ELF-1 (cell line): ENCODE data around the gene PHF11.
"Not testable (repeated sequence)": the region's sequence is repeated elsewhere in the genome, so short reads cannot be mapped to it uniquely, and the experiment has no call there.

ENCODE experiments used
- DNase-seq: peaks from one replicate; pipeline ENCODE4 v3.0.0-alpha.2; 2016; ENCODE audit warnings: low read depth, low spot score

The PHF11 gene

DNA sequence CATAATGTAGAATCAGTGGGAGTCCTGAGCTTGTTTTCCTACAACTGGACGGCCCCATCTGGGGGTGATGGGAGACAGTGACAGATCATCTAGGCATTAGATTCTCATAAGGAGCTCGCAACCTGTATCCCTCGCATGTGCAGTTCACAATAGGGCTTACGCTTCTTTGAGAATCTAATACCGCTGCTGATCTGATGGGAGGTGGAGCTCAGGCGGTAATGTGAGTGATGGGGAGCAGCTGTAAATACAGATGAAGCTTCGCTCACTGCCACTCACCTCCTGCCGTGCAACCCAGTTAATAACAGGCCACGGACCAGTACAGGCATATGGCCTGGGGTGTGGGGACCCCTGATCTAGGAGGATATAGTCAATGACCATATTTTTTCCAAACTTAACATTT, 50.8 kb downstream of the PHF11 start:
- no peak for DNase-seq

DNA sequence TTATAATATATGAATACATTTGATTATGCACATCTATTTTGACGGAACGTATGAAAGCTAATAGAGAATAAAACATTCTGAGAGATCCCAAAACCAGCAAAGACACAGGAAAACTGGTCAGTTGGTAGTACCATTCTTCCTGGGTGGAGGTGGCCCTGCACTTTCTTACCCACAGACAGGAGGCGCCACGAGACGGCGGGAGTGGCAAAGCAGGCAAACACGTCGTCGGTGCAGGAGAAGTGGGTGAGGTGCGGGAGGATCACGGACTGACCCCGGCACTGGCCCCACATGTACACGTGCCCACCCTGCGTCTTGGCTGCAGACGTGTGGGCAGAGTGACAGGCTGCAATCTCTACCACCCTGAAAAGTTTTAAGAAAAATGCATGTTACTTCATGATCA, 53.5 kb downstream of the PHF11 start:
- DNase-seq, result peak; percentile 6

DNA sequence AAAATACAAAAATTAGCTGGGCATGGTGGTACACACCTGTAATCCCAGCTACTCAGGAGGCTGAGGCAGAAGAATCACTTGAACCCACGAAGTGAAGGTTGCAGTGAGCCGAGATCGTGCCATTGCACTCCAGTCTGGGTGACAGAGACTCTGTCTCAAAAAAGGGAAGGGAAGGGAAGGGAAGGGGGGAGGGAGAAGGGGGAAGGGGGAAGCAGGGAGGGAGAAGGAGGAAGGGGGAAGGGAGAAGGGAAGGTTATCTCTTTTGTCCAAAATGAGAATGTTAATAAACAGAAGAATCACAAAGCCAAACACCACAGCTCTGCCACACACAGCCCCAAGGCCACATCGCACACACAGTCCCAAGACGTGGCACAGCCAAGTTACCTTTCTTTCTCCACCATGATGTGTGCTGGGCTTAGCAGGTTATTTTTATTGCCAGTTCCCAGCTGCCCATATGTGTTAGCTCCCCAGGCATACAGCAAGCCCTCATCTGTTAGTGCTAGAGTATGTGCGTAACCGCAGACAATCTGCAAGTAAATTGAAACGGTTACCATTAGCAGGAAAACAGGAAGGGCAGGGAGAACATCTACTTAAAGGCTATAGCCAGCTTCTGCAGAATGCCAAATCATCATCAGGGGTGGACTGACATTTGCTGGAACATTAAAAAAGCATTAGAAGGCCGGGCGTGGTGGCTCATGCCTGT, 55.3 kb downstream of the PHF11 start:
- no peak for DNase-seq

DNA sequence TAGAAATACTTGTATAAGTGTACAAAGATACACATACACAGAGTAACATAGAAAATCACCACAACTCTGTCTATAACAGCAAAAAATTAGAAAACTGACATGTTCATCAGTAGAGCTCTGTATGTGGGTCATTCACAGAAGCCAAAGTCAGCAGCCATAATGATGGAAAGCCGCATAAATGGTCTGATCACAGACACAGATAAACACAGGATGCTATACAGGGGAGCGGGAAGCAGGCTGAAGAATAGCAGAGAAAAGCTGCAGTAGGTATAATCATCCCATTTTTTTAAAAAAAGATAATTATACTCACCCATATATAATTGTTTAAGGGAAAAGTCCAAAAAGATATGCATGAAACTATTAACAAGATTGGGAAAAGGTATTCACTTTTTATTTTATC, 58.1 kb downstream of the PHF11 start:
- no peak for DNase-seq

DNA sequence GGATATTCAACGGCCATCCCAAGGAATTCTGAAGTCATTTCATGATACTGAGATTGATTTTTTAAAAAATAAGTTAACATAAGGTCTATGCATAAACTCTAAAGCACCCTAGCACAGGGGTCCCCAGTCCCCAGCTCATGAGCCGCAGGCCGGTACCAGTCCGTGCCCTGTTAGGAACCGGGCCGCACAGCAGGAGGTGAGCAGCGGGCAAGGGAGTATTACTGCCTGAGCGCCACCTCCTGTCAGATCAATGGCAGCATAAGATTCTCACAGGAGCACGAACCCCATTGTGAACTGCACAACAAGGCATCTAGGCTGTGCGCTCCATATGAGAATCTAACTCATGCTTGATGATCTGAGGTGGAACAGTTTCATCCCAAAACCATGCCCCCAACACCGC, 58.6 kb downstream of the PHF11 start:
- DNase-seq, result no peak

DNA sequence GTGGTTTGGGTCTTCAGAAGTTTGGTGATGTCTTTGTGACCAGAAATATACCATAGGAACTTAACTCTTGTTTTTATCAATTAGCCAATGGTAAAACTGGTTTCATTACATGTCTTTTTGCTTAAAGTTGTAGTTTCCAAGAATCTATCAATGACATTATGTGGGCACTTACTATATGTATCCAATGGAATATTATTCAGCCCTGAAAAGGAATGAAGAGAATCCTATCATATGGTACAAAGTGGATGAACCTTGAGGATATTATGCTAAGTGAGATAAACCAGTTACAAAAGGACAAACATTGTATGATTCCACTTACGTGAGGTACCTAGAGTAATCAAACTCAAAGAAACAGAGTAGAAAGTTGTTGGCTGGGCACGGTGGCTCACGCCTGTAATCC, 63.3 kb downstream of the PHF11 start:
- no peak for DNase-seq

DNA sequence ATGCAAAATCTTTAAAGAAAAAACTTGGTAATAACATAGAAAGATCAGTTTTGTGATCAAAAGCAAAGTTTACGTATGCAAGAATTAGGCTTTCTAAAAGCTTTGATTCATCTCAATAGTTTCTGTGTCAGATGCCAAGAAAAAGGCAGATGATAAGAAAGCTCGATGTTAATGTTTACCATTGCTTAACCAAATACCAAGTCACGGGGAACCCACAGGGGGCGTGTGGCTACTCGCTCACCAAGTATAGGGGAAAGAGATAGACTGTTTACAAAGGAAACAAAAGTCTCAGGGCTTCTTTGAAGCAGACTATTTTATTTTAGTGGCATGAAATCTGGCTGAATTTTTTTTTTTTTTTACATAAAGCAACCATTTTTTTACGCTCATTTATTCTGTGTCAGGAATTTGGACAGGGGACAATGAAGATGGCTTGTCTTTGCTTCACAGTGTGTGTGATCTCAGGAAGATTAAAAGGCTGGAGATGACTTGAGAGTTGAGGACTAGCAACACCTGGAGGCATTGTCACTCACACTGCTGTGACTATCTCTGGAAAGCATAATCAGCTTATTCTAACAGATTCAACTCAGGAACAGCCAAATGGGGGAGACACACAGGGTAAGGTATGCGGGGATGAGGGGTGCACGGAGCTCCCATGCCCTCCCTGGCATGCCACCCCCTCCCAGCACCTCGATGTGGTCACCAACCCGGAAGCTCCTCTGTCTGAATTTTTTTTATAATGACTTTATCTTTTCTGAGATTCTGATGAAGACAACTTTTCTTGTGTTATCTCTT, 64.7 kb downstream of the PHF11 start:
- peak; percentile 13 for DNase-seq

DNA sequence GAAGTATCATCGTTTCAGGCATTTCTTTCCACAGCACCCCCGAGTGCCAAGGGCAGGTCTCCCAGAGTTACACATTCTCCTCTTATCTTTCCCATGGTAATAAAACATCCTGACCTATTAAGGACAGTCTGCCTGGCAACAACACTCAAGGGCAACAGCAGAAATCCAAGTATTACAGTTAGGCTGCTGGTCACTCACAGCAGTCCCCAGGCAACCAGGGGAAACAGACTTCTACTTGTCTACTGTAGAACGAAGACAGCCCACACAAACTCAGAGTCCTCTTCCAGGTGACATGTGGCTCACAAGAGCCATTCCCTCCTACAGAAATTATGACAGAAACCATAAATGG, 65.3 kb downstream of the PHF11 start:
- peak; percentile 18 for DNase-seq

DNA sequence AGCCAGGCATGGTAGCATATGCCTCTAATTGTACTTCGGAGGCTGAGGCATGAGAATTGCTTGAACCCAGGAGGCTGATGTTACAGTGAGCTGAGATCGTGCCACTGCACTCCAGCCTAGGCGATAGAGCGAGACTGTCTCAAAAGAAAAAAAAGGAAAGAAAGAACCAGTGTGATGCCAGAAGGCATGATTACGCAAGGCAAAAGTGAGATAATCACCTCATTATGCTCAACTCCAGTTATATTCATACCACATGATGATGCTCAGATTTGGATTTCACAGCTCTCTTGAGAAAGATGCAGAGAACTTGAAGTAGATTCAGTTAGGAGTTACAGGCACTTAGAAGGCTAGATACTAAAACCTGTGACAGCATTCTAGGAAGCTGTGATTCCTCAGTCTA, 67.8 kb downstream of the PHF11 start:
- no peak for DNase-seq

DNA sequence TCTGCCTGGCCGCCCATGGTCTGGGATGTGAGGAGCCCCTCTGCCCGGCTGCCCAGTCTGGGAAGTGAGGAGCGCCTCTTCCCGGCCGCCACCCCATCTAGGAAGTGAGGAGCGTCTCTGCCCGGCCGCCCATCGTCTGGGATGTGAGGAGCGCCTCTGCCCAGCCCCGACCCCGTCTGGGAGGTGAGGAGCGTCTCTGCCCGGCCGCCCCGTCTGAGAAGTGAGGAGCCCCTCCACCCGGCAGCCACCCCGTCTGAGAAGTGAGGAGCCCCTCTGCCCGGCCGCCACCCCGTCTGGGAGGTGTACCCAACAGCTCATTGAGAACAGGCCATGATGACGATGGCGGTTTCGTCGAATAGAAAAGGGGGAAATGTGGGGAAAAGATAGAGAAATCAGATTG, 69.7 kb downstream of the PHF11 start:
- DNase-seq, result not testable (repeated sequence)

DNA sequence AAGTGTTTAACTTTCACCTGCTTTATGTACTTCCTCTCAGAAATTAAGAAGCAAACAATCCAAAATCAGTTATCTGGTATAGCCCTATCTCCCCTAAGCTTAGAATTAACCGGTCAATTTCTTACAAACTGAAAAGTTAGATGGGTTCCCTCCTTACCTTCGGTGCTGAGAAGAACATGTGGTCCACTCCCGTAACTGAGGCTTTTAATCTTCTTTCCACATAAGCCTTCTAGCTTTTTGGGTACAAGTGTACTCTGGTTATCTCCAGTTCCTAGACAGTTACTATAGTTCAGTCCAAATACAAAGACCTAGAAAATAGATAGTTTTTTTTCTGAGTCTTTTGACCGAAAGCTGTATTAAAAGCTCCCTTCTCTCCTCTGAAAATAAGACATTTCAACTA, 70.7 kb downstream of the PHF11 start:
- DNase-seq, result no peak

DNA sequence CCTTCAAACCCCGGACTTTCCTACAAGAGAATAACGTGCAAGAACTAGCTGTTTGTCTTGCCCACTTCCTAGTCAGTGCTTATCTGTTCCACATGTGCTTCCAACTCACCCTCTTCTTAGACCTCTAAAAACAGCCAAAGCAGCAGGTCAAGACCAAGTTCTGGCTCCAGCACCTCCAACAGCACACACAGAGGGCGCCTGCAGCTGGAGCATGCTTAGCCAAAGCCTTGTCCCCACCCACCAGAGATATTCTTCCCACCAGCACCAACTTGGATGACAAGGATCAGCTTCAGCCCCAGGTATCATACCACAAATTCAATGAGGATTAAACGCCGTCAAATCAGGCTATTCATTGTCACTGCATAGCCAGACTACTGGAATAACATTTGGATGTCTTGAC, 71.7 kb downstream of the PHF11 start:
- DNase-seq, result no peak

DNA sequence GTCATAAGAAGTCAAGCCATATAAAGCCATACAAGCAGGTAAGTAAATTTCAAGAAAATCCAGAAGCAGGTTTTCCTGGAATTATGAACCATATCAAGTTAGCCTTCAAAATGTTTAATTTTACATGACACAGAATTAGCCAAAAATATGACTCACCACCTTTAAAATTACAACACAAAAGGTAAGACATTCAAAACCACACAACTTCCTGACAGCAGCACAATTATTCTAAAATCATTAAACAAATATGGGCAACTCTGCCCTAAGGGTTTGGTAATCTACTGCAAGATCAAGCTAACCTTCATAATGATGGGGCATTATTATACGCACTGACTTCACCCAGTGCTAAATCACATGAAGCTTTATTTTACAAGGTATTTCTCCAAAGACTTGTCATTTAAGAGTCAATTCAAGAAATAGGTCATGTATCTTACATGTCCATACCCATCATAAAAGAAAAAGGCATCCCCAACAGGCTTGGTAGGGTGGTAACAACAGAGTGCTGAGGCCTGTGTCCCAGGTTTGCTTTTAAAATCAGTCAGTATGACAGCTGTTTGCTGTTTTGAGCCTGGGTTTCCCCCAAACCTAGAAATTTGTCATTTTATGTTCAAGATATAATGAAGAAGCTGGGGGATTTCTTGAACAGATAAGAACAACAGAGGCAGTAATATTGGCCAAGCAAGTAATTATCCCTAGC, 74.4 kb downstream of the PHF11 start:
- DNase-seq, result no peak

DNA sequence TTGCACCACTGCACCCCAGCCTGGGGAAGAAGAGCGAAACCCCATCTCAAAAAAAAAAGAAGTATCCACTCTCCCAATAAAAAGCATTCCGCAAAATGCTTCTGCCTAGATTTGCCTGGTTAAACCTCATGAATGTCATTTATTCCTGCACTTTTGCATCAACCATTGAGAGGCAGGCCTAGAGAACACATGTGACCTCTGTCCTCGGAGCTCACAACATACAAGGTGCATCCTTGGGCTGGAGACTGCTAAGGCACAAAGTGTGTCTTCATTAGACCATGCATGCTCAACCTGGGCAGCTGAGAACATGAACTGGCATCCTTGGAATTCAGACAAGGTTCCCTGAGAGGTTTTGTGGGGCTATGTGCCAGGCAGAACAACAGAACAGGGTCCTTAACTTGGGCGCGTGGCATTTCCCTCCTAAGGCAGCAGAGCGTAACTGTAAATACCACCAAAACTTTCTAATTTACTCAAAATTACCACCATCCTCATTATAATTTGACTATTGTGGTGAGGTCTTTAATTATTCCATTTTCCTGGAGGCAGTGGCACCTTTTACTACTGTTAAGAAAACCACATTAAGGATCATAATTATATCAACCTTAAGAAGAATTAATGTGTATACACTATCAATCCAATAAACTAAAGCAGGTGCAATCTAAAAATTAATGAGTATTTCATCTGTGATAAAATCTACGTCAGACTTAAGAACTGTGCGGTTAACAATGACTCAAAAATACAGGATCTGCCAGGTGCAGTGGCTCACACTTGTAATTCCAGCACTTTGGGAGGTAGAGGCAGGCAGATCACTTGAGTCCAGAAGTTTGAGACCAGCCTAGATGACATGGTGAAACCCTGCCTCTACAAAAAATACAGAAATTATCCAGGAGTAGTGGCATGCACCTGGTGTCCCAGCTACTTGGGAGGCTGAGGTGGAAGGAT, 75.8 kb downstream of the PHF11 start:
- no peak for DNase-seq
